Activated T-cell treated with anti-CD3 and anti-CD28 coated beads for 4 hours (primary cell): ENCODE data around the gene CLBA1.
"Not testable (repeated sequence)": the region's sequence is repeated elsewhere in the genome, so short reads cannot be mapped to it uniquely, and the experiment has no call there.

Experiments used
- DNase-seq: peaks from one replicate; pipeline ENCODE4 v3.0.0-alpha.2; 2020

The CLBA1 gene

GRCh38 chr14:105026033-105026785, 40.6 kb downstream of the CLBA1 start:
- DNase-seq, result no peak

GRCh38 chr14:105026802-105027563, 41.4 kb downstream of the CLBA1 start:
- DNase-seq, result no peak

- not testable (repeated sequence) for DNase-seq
These were observed 42.1 kb downstream of the CLBA1 start for GRCh38 chr14:105027718-105028117.

DNA sequence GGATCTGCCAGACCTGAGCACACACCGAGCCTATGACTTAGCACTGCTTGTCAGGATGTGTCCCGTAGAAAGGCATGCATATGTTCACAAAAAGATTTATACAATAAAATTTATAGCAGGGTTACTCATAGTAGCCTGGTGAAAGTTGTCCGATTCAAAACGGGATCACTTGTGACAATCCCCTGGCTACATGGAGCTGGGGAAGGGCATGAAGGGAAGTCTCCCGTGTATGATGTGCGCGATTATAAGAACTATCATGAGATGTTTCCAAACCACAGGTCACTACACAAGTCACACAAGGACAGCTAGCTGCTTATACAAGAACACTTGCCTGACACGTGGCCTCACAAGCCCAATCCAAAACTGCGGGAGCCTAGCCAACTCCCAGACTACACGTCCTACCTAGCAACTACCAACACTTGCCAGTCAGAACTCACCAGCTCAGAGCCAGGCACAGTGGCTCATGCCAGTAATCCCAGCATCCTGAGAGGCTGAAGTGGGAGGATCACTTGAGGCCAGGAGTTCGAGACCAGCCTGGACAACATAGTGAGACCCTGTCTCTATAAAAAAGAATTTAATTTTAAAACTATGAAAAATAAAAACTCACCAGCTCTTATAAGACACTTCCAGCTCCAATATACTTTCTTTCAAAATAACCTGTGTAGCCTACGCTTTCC, 42.8 kb downstream of the CLBA1 start:
- no peak for DNase-seq

DNA sequence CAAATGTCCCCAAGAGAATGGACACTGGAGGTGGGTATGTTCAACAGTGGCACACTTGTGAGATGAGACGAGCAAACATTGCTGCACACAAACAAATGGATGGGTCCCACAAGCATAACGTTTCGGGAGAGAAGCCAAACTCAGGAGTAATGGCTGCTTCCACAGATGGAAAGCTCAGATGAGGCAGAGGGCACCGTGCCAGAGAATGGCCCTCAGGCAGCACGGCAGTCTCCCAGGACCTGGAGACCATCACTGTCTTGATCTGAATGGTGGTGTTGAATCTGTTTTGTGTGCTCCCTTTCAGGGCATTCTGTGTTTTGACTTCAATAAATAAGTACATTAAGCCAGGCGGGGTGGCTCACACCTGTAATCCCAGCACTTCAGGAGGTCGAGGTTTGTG, 43.8 kb downstream of the CLBA1 start:
- DNase-seq, result no peak

- DNase-seq, result no peak
These were observed 44.6 kb downstream of the CLBA1 start for GRCh38 chr14:105030194-105030593.

DNA sequence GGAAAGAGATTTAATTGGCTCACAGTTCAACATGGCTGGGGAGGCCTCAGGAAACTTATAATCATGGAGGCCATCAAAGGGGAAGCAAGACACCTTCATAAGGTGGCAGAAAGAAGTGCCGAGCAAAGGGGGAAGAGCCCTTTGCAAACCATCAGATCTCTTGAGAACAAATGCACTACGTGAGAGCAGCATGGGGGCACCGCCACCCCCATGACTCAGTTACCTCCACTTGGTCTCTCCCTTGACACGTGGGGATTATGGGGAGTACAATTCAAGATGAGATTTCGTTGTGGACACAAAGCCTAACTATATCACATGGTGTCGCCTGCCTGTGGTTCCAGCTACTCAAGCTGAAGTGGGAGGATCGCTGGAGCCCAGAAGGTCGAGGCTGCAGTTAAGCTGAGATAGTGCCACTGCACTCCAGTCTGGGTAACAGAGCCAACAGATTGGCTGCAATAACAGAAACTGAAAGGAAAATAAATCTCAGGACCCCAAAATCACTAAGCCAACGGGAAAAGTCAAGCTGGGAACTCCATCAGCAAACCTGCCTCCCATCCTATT, 45.3 kb downstream of the CLBA1 start:
- no peak for DNase-seq

- not testable (repeated sequence) for DNase-seq
These were observed 46.9 kb downstream of the CLBA1 start for GRCh38 chr14:105032451-105032901.

DNA sequence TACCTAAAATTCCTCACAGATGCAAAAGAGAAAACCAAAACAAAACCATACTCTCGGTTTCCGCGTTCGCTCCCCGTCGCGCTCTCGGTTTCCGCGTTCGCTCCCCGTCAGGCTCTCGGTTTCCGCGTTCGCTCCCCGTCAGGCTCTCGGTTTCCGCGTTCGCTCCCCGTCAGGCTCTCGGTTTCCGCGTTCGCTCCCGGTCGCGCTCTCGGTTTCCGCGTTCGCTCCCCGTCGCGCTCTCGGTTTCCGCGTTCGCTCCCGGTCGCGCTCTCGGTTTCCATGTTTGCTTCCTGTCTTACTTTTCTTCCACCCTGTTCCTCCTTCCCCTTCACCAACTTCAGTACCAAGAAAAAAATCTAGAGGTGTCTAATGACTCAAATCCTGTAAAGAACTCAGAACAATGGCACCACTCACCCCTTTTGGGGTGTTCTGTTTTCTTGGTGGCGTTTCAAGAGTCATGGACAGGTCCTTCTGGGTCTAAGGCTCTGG, 47.9 kb downstream of the CLBA1 start:
- not testable (repeated sequence) for DNase-seq

DNA sequence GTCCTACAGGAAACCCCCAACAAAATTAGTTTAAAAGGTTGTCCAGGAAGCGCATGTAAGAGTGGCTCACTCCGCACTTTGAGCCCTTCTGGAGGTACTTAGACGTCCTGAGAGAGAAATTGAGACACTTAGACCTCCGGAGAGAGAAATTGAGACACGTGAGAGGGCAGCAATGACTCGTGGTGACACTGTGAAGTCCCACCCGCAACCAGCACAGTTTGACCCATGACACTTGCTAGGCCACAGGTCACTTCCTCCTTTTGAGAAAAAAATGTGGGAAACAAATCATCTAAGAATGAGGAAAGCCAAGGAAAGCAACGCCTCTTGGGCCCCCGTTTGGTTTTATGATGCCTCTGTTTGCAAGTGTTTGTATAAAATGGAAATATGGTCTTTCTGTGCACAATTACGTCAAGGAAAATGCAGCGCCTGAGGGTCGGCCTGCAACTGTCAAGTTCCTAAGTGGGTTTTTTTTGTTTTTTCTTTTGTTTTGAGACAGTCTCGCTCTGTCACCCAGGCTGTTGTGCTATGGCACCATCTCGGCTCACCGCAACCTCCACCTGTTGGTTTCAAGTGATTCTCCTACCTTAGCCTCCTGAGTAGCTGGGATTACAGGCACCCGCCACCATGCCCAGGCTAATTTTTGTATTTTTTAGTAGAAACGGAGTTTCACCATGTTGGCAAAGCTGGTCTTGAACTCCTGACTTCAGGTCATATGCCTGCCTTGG, 48.9 kb downstream of the CLBA1 start:
- DNase-seq, result no peak

DNA sequence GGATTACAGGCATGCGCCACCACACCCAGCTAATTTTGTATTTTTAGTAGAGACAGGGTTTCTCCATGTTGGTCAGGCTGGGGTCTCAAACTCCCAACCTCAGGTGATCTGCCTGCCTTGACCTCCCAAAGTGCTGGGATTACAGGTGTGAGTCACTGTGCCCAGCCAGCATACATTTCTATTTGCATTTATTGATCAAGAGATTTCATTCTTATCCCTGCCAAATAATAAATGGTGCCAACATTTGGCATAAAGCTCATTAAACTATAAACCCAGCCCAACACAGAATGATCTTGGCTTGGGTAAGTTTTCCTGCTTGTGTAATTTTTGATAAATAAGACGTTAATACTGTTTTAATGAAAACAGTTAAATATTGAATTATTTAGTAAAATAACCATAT, 50.0 kb downstream of the CLBA1 start:
- not testable (repeated sequence) for DNase-seq

DNA sequence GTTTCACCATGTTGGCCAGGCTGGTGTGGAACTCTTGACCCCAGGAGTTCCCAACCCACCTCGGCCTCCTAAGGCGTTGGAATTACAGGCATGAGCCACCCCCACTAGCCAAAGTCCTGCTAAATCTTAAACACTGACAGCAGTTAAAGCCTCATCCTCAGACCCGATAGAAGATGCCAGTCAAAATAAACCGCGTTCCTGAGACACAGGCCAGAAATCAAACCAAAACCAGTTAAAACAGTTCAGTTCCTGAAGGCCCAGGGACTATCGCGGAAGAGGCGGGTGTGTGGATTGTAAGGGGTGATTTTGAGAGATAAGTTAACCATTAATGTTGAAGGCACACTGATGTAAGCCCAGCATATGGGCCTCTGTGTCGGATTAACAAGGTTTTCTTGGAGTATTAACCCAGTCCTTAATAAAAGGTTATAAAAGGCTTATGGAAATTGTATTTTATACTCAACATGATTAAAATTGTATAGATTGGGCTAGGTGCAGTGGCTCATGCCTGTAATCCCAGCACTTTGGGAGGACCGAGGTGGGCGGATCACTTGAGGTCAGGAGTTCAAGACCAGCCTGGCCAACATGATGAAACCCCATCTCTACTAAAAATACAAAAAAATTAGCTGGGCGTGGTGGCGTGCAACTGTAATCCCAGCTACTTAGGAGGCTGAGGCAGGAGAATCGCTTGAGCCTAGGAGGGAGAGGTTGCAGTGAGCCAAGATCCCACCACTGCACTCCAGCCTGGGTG, 54.0 kb downstream of the CLBA1 start:
- no peak for DNase-seq

GRCh38 chr14:105041841-105042765, 56.5 kb downstream of the CLBA1 start:
- no peak for DNase-seq

- no peak for DNase-seq
These were observed 57.2 kb downstream of the CLBA1 start for GRCh38 chr14:105042813-105043212.

DNA sequence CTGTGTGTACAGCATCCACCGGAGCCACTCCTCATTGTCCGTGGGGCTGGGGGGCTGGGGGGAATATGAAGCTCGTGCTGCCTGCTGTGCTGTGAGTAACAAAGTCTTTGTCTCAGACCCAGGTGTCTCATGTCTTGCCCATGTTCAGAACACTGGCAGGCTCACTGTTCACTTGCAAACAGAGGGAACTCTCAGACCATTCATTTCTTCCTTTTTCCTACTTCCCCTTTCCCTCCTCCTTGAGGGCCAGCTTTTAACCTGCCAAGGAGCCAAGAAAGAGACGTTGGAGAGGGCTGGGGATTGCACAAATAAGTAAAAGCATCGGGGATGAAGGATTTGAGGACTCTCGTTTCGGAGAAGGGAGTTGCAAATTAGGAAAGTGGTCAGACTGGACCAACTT, 58.1 kb downstream of the CLBA1 start:
- no peak for DNase-seq
